DMS114 treated with DMSO at 0.1 percent for 48 hours (cell line): ENCODE data around the gene APOF.
"Not testable (repeated sequence)": the region's sequence is repeated elsewhere in the genome, so short reads cannot be mapped to it uniquely, and the experiment has no call there.

Experiments
- DNase-seq: peaks from one replicate; lab custom pipeline; 2025; ENCODE audit not compliant: unreplicated experiment; lab: John Stamatoyannopoulos, UW

The APOF gene

DNA sequence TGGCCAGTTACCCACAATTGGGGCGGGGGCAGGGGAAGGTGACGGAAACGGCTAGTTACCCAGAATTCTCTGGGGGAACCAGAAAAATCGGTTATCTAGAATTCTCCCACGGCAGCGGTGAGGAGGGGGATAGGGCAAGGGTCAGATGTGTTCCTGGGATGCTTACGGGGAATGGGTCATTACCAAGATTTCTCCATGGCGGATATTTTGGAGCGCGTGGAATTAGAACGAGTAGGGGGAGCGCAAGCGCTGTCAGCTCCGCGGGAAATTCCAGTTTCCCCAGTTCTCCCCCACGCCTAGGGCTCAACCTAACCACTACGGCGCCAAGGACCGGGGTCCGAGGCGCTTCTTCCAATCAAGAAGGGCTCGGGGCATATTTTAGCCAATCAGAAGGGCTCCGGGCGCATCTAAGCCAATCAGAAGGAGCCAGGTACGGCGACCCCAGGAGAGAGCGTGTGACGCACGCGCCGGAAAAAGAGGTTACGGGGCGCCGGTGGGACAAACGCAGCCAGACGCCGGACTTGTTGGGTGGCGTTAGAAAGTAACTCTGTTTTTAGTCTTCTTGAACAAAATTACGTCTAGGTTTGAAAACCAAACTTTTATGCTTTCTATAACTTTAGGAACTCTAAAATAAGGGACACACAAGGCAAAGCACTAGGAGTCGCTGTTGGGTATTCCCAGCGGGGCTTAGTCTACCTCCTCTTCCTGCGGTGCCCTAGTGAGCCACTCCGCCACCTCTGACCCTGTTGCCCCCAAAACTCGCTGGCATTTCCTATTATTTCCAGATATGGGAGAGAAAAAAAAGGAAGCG, 28.8 kb downstream of the APOF start, which contains the start of gene PAN2:
PAN2 (minus strand) TSS at position 322 of the 811 bp plus-strand sequence. CDS start 906 bp downstream, outside the sequence.
- DNase-seq, result peak; percentile 92

DNA sequence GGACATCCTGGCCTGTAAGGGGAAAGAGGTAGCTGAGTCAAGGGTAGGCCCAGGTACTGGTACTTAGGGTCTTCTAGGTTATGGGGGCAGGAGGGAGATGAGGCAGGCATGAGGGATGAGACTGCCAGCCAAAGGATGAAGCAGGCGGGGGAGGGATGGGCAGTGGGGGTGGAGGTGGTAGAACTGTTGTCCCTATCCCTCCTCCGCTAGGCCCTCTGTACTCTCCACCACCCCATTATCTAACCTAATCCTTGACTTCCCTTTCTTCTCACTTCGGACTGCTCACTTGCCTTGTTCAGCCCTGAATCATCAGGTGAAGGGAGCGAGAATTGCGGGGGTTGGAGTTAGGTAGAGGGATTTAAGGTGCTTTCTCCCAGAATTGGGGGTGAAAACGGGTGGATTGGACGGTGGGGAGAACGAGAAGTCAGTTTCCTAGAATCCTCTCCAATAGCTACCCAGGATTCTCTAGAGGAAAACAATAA, 29.4 kb downstream of the APOF start:
- DNase-seq, result no peak

DNA sequence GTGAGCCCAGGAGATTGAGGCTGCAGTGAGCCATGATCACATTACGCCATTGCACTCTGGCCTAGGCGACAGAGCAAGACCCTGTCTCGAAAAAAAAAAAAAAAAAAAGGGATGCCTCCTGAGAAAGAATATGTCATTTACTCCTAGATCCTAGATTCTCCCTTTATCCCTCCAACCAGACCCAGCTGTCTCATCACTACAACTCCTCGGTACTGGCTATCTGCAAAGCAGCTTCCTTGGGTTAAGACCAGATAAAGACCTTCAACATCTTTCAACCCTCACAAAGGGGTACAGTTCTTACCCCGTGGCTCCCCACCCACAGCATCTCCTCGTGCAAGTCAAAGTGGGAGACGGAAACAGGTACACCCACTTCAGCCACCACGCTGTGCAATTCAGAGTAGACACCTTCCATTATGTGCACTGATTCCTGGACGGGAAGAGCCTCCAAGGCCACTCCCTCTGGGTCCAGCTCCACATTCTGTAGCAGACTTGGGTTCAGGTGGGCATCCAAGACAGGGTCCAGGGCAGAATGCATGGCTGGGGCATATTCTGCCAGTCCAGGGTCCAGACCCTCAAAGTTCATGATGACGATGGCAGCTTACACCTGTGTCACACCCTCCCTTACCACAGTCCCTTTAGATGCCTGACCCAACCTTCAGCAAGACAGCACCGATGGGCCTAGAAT, 30.0 kb downstream of the APOF start:
- DNase-seq, result no peak

DNA sequence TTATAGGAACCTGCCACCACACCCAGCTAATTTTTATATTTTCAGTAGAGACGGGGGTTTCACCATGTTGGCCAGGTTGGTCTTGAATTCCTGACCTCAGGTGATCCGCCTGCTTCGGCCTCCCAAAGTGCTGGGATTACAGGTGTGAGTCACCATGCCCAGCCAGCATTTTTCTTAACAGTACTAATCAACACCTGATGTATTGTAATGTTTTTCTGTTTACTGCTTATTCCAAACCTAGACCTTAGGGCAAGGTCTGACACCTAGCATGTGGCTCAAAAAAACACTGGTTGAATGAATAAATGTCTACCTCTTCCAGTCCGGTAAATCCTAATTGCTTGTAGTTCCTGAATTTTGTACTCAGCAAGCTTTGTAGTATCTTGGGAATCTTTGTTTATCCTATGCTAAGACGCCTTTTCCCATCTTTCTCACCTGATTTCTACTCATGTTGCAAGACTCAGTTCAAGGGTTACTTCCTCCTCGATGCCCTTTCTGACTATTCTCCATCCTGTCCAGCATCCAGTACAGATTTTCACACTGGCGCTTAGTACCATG, 31.6 kb downstream of the APOF start:
- no peak for DNase-seq

DNA sequence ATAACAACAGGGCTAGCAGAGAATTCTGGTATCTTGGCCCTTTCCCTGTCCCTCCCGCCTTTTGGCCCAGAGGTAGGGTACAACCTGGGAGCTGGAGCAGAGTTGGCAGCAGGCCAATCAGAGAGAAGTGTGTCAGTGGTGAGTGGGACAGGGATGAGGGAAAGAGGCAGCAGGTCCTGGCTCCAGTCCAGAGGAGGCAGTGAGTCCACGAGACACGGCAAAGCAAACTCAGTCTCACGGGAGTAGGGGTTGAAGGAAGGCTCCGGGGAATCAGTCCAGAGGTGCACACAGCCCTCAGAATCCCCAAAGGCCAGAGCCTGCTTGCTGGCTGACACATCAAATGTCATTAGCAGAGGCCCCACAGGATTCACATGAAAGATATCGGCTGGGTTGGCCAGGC, 36.1 kb downstream of the APOF start:
- DNase-seq, result no peak

DNA sequence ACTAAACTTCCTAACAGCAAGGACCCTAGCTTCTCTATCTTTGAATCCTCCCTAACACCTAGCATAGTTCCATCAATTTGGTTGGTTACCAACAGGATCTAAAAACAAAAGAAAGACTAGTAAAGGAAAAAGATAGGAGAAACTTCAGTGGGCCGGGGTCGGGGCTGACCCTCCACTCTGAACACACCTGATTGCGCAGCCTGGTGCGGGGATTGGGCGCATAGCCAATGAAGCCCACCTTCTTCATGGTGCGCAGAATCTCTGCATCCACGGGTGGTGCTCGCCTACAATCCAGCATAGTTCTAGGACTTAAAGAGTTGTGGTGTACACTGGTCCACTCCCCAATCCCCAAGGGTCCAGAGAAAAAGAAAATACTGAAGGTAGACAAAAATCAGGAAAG, 36.5 kb downstream of the APOF start:
- DNase-seq, result no peak

DNA sequence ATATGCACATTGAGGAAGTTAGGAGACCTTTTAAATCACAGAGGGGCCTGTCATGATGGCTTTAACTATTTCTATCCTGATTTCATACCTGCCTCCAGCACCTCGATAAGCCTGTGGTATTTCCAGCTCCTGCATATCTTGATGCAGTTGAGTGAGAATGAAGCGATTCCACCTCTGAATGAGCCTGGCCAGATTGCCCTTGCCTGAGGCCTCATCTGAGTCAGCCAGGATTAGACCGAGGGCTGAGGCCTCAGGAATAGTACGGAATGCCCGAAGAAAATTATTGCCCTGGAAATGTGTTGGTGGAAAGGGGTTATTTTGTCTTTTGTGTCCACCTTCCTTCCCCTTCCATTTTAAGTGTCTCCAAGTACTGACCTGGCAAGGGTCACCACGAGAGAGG, 38.5 kb downstream of the APOF start:
- no peak for DNase-seq

DNA sequence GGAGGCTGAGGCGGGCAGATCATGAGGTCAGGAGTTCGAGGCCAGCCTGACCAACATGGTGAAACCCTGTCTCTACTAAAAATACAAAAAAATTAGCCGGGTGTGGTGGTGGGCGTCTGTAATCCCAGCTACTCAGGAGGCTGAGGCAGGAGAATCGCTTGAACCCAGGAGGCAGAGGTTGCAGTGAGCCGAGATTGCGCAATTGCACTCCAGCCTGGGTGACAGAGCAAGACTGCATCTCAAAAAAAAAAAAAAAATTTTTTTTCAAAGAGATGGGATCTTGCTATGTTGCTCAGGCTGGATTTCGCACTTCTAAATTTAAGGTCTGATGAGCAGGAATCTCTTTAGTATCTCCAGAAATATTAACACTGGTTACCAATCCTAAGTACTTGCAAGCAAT, 41.0 kb downstream of the APOF start:
- DNase-seq, result not testable (repeated sequence)

DNA sequence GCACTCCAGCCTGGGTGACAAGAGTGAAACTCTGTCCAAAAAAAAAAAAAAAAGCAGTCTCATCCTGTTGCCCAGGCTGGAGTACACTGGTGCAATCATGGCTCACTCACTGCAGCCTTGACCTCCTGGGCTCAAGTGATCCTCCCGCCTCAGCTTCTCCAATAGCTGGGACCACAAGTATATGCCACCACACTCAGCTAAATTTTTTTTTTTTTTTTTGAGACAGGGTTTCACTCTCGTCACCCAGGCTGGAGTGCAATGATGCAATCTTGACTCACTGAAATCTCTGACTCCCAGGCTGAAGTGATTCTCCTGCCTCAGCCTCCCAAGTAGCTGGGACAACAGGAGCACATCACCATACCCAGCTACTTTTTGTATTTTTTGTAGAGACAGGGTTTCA, 41.6 kb downstream of the APOF start:
- DNase-seq, result no peak

DNA sequence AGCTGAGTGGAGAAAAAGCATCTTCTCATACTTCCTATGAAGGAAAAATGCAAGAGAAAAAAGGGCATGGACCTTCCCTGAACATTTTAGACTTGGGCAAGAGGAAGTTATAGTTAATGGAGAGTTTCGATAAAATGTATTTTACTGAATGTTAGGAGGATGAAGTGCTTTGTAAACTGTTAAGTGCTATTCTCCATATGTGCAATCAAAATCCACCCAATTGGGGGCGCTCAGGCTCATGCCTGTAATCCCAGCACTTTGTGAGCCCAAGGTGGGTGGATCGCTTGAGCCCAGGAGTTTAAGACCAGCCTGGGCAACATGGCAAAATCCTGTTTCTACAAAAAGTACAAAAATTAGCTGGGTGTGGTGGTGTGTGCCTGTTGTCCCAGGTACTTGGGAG, 45.0 kb downstream of the APOF start:
- no peak for DNase-seq

DNA sequence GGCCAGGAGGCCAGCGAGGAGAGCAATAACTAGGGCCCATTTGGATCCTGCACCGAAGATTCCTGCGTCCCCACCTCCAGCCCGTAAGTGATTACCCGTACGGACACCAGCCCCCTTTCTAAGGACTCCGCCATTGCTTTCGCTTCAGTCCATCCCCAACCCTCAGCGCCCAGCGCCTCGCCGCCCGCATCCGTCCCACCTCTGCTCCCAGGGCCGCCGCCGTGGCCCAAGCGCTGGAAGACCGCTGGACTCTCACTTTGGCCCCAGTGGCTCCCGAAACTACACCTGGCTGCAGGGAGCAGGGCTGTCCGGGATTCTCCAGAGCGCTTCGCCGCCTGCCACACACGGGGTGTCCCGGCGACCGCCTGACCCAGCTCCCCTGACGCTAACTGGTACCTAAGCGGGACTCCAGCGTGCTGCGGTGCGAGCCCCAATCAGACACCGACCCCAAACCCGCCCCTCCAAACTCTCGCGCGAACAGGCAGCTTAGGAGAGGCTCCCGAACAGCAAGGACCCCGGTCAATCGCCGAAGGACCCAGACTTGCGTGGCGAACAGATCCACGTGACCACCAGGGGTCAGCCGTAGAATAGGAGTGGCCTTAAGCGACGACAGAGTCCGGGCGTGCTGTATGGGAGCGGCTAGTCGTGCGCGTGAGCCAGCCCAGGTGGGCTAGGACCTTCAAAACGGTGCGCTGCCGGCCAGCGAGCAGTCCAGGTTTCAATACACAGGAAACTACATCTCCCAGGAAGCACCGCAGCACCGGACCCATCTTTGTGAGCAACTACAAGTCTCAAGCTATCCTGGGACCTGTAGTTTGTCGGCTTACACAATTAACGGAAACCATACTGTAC, 46.8 kb downstream of the APOF start, which contains the start of gene CNPY2:
CNPY2 (minus strand) TSS at position 367 of the 852 bp plus-strand sequence. CDS start 771 bp downstream, outside the sequence.
- DNase-seq, result peak; percentile 96

DNA sequence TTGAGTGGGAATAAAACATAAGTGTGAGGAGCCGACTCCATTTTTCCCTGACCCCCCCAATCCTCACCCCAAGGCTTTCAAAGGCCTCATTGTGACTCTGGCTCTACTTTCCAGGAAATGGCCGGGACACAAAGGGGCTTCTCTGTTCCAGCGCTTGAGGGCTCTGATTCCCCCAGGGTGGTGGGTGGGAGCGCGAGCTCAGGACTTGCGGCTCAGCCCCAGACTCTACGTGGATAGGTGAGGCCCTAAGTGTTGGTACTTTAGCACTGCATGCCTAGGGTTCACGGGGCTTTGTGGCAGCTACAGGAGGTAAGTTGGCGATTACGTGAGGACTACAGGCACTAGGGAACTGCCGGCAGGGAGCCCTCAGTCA, 47.4 kb downstream of the APOF start:
- no peak for DNase-seq

DNA sequence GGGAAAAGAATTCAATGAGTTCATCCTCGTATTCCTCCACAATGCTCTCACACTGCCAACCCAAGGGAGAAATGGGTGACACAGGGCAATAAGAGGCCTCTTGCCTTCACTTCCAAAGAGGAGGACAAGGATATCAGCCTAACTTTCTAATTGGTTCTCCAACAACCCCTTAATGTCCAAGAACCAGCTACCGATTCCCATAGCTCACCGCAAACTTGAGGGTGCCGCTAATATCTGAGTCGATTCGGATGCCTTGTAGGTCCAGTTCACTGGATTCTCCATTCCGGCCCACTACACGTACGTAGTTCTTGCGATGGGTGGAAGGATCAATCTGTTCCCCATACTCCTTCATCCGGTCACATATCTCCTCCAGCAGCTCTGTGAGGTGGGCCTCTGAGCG, 51.7 kb downstream of the APOF start:
- no peak for DNase-seq
